Stomach (tissue), 4 donors: ENCODE results near the gene ZNF586.
"Not testable (repeated sequence)": the region's sequence is repeated elsewhere in the genome, so short reads cannot be mapped to it uniquely, and the experiment has no call there.

ENCODE experiments used
- POLR2A ChIP-seq, 4 donors: fragments of 450-650 bp; IDR thresholded peaks; one replicate each; pipeline ENCODE4 v1.6.1; 2016; ENCODE audit warnings: antibody characterized with exemption in 4 of 4, control low read depth in 2 of 4, mild to moderate bottlenecking in 1 of 4, moderate library complexity in 1 of 4
- TF ChIP-seq, protein P1 (sequence below), 7 experiments: fragments of 450-650 bp in 4 of 7; fragments of 200-600 bp in 3 of 7; sonication (generic) in 3 of 7; IDR thresholded peaks; one replicate each; pipeline ENCODE4 v1.5.1; 2016 to 2019; ENCODE audit warnings: antibody characterized with exemption in 7 of 7, control low read depth in 2 of 7, mild to moderate bottlenecking in 1 of 7

DNA sequence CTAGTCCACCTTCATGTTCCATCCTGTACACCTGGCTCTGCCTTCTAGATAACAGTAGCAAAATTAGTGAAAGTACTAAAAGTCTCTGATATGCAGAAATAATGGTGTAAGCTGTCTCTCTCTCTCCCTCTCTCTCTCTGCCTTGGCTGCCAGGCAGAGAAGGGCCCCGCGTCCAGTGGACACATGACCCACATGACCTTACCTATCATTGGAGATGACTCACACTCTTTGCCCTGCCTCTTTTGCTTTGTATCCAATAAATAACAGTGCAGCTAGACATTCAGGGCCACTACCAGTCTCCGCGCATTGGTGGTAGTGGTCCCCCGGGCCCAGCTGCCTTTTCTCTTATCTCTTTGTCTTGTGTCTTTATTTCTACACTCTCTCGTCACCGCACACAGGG lies 30.7 kb upstream of the ZNF586 start:
- TF ChIP-seq, protein P1, sequence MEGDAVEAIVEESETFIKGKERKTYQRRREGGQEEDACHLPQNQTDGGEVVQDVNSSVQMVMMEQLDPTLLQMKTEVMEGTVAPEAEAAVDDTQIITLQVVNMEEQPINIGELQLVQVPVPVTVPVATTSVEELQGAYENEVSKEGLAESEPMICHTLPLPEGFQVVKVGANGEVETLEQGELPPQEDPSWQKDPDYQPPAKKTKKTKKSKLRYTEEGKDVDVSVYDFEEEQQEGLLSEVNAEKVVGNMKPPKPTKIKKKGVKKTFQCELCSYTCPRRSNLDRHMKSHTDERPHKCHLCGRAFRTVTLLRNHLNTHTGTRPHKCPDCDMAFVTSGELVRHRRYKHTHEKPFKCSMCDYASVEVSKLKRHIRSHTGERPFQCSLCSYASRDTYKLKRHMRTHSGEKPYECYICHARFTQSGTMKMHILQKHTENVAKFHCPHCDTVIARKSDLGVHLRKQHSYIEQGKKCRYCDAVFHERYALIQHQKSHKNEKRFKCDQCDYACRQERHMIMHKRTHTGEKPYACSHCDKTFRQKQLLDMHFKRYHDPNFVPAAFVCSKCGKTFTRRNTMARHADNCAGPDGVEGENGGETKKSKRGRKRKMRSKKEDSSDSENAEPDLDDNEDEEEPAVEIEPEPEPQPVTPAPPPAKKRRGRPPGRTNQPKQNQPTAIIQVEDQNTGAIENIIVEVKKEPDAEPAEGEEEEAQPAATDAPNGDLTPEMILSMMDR (IDR thresholded peaks at IDR 0.05) = not testable (repeated sequence)
- not testable (repeated sequence) for TF ChIP-seq POLR2A (IDR thresholded peaks at IDR 0.05)
